ENCODE data around the gene RTN4RL1.

The RTN4RL1 gene

GRCh38 chr17:1909985-1910384 is 115.1 kb downstream of the RTN4RL1 start:
- no peaks in the 10 kb centered on the region for H3K9me3 Mint-ChIP-seq

GRCh38 chr17:1908699-1909309 is 116.3 kb downstream of the RTN4RL1 start:
- Mint-ChIP-seq H3K4me1 (ENCODE audit: low read depth) (peaks cover 8% of the 10 kb centered on the region), H3K27me3 (peaks cover 92% of the 10 kb centered on the region), H3K27ac (no peak overlapping the region), H3K36me3 (ENCODE audit: low read depth) (no peaks in the 10 kb centered on the region), H3K9me3 (no peaks in the 10 kb centered on the region), H3K4me3 (no peak overlapping the region)
- intact Hi-C loops (cut with micrococcal nuclease), result loop anchor here (1.0 kb wide), 1 partner anchor 117 kb away; no protein-coding TSS in a partner anchor

More at GRCh38 chr17:1909985-1910384, 115.1 kb downstream of the RTN4RL1 start:
- intact Hi-C loops (cut with micrococcal nuclease), result no loop called here
- no peak overlapping the region for H3K4me3 Mint-ChIP-seq
- H3K36me3 Mint-ChIP-seq (ENCODE audit: low read depth), result no peaks in the 10 kb centered on the region
- H3K4me1 Mint-ChIP-seq (ENCODE audit: low read depth), result peaks cover 8% of the 10 kb centered on the region
- no peak overlapping the region for H3K27ac Mint-ChIP-seq
- H3K27me3 Mint-ChIP-seq, result peaks cover 92% of the 10 kb centered on the region

- Mint-ChIP-seq H3K9me3 (no peaks in the 10 kb centered on the region), H3K36me3 (ENCODE audit: low read depth) (no peaks in the 10 kb centered on the region), H3K27me3 (peaks cover 93% of the 10 kb centered on the region), H3K27ac (no peak overlapping the region), H3K4me1 (ENCODE audit: low read depth) (peaks cover 8% of the 10 kb centered on the region), H3K4me3 (no peak overlapping the region)
- intact Hi-C loops (cut with micrococcal nuclease), result loop anchor here (1.0 kb wide), 1 partner anchor 118 kb away; no protein-coding TSS in a partner anchor
Observed at GRCh38 chr17:1907909-1908698, 117.0 kb downstream of the RTN4RL1 start.

DNA sequence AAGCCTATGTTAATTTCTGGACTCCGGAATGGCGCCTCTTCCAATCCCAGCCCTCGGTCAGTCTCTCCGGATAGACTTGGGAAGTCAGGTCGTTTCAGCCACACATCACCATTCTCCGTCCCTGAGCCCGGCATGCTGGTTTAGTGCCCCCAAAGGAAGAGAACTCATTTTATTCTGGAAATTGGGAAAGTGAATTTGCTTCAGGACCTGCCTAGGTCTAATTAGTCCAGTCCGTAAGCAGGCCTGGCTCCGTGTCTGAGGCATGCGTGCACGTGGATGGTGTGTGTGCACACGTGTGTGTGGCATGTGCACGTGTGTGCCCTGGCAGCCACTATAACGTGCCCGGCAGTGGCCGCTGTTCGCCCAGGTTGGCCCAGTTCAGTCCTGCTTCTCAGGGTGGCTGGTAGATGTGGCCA is 117.9 kb downstream of the RTN4RL1 start:
- no peaks in the 10 kb centered on the region for H3K36me3 Mint-ChIP-seq (ENCODE audit: low read depth)
- peaks cover 8% of the 10 kb centered on the region for H3K4me1 Mint-ChIP-seq (ENCODE audit: low read depth)
- H3K9me3 Mint-ChIP-seq, result no peaks in the 10 kb centered on the region
- no peak overlapping the region for H3K27ac Mint-ChIP-seq
- peaks cover 89% of the 10 kb centered on the region for H3K27me3 Mint-ChIP-seq
- H3K4me3 Mint-ChIP-seq, result no peak overlapping the region
- intact Hi-C loops (cut with micrococcal nuclease), result no loop called here

GRCh38 chr17:1906662-1907101 is 118.5 kb downstream of the RTN4RL1 start:
- Mint-ChIP-seq H3K27ac (no peak overlapping the region), H3K4me3 (no peak overlapping the region), H3K9me3 (no peaks in the 10 kb centered on the region), H3K4me1 (ENCODE audit: low read depth) (peaks cover 8% of the 10 kb centered on the region), H3K27me3 (peaks cover 83% of the 10 kb centered on the region), H3K36me3 (ENCODE audit: low read depth) (no peaks in the 10 kb centered on the region)
- intact Hi-C loops (cut with micrococcal nuclease), result no loop called here

- H3K4me3 Mint-ChIP-seq, result no peak overlapping the region
- no peaks in the 10 kb centered on the region for H3K9me3 Mint-ChIP-seq
- H3K36me3 Mint-ChIP-seq (ENCODE audit: low read depth), result no peaks in the 10 kb centered on the region
- peaks cover 72% of the 10 kb centered on the region for H3K27me3 Mint-ChIP-seq
- H3K27ac Mint-ChIP-seq, result no peak overlapping the region
- intact Hi-C loops (cut with micrococcal nuclease), result no loop called here
- peaks cover 8% of the 10 kb centered on the region for H3K4me1 Mint-ChIP-seq (ENCODE audit: low read depth)
Observed at GRCh38 chr17:1905190-1905913, 119.8 kb downstream of the RTN4RL1 start.

- Mint-ChIP-seq H3K4me1 (ENCODE audit: low read depth) (peaks cover 8% of the 10 kb centered on the region), H3K27me3 (peaks cover 63% of the 10 kb centered on the region), H3K27ac (no peak overlapping the region), H3K9me3 (no peaks in the 10 kb centered on the region), H3K36me3 (ENCODE audit: low read depth) (no peaks in the 10 kb centered on the region), H3K4me3 (no peak overlapping the region)
- intact Hi-C loops (cut with micrococcal nuclease), result no loop called here
Observed at GRCh38 chr17:1904273-1905182, 120.6 kb downstream of the RTN4RL1 start.

GRCh38 chr17:1899403-1900000 is 125.6 kb downstream of the RTN4RL1 start:
- Mint-ChIP-seq H3K4me3 (no peak overlapping the region), H3K9me3 (no peaks in the 10 kb centered on the region), H3K27ac (no peak overlapping the region), H3K4me1 (ENCODE audit: low read depth) (no peaks in the 10 kb centered on the region), H3K27me3 (peaks cover 17% of the 10 kb centered on the region), H3K36me3 (ENCODE audit: low read depth) (peaks cover 45% of the 10 kb centered on the region)
- intact Hi-C loops (cut with micrococcal nuclease), result no loop called here

DNA sequence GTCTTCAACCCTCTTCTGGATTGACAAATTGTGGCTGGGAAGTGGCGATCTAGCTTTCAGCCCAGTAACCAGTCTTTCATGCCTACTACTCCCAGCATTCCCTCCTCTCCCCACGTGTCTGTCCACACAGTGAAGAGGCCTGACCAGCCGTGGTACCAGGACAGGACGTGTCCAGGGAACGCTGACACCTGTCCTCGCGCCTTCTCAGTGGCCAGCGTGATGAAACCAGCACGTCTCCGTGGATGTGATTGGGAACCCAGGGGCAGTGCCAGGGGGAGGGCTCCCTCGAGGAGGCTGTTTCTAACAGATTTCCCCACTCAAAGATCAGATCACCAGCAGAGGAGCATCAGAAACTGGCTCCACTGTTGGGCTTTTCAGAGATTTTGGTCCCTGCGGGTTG is 126.3 kb downstream of the RTN4RL1 start:
- H3K36me3 Mint-ChIP-seq (ENCODE audit: low read depth), result peaks cover 52% of the 10 kb centered on the region
- no peaks in the 10 kb centered on the region for H3K9me3 Mint-ChIP-seq
- H3K27me3 Mint-ChIP-seq, result peaks cover 11% of the 10 kb centered on the region
- H3K27ac Mint-ChIP-seq, result no peak overlapping the region
- no peak overlapping the region for H3K4me3 Mint-ChIP-seq
- intact Hi-C loops (cut with micrococcal nuclease), result no loop called here
- H3K4me1 Mint-ChIP-seq (ENCODE audit: low read depth), result no peaks in the 10 kb centered on the region

DNA sequence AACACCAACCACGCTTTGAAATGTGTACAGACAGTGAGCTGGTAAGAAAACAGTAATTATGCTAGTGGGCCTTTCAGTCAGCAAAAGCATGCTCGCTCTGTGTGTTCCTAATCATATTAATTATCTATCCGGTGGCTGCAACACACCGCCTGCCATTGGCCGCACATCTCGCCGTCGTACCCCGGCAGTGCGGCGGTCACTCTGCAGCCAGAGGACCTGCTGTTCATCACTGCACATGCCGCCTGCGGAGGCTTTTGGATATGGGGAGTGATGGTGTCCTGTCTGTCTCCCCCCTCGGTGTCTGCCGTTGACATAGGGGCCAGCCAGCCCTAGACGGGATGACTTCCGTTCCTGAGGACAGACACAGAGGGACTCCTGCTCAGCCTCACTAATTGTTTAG is 126.8 kb downstream of the RTN4RL1 start:
- no peaks in the 10 kb centered on the region for H3K4me1 Mint-ChIP-seq (ENCODE audit: low read depth)
- H3K27me3 Mint-ChIP-seq, result peaks cover 7% of the 10 kb centered on the region
- no peak overlapping the region for H3K4me3 Mint-ChIP-seq
- H3K27ac Mint-ChIP-seq, result no peak overlapping the region
- no peaks in the 10 kb centered on the region for H3K9me3 Mint-ChIP-seq
- H3K36me3 Mint-ChIP-seq (ENCODE audit: low read depth), result peaks cover 57% of the 10 kb centered on the region
- intact Hi-C loops (cut with micrococcal nuclease), result no loop called here

- H3K9me3 Mint-ChIP-seq, result no peaks in the 10 kb centered on the region
- H3K4me1 Mint-ChIP-seq (ENCODE audit: low read depth), result no peaks in the 10 kb centered on the region
- intact Hi-C loops (cut with micrococcal nuclease), result no loop called here
- H3K4me3 Mint-ChIP-seq, result no peak overlapping the region
- no peaks in the 10 kb centered on the region for H3K27me3 Mint-ChIP-seq
- H3K27ac Mint-ChIP-seq, result no peak overlapping the region
- H3K36me3 Mint-ChIP-seq (ENCODE audit: low read depth), result peaks cover 68% of the 10 kb centered on the region
Observed at GRCh38 chr17:1897105-1897656, 128.0 kb downstream of the RTN4RL1 start.

GRCh38 chr17:1896243-1897104 is 128.7 kb downstream of the RTN4RL1 start:
- Mint-ChIP-seq H3K4me3 (no peak overlapping the region), H3K9me3 (no peaks in the 10 kb centered on the region), H3K36me3 (ENCODE audit: low read depth) (peaks cover 76% of the 10 kb centered on the region), H3K27me3 (no peaks in the 10 kb centered on the region), H3K27ac (no peak overlapping the region), H3K4me1 (ENCODE audit: low read depth) (no peaks in the 10 kb centered on the region)
- intact Hi-C loops (cut with micrococcal nuclease), result no loop called here
